Measurements from ENCODE around the gene DPYSL4. TPM values are rescaled to one million over a fixed set of nuclear protein-coding genes. Genes with fewer than 3 reads are reported as not detected.

Gene DPYSL4
- total RNA-seq, 2 donors from 2014 or later, result 0.27 to 0.44 TPM

- no peaks in the 10 kb centered on the region for H3K4me1 ChIP-seq
- H3K9ac ChIP-seq (ENCODE audit: low read depth in 2 of 2, low read length in 2 of 2), result no peak overlapping the region
- no peak for TF ChIP-seq CTCF (IDR thresholded peaks at IDR 0.05)
- H3K36me3 ChIP-seq, result no peaks in the 10 kb centered on the region
- H3K27me3 ChIP-seq, result no peaks in the 10 kb centered on the region
- H3K4me3 ChIP-seq, result no peak overlapping the region
- peak; percentile 66 for DNase-seq
- intact Hi-C loops (cut with DNase I), result no loop called here
- H3K27ac ChIP-seq, result no peak overlapping the region
- no peaks in the 10 kb centered on the region for H3K9me3 ChIP-seq
Measured at GRCh38 chr10:132248455-132249225, 61.9 kb downstream of the DPYSL4 start.

GRCh38 chr10:132249226-132249724, 62.5 kb downstream of the DPYSL4 start:
- Histone ChIP-seq H3K27me3 (no peaks in the 10 kb centered on the region), H3K9me3 (no peaks in the 10 kb centered on the region), H3K4me1 (no peaks in the 10 kb centered on the region), H3K4me3 (no peak overlapping the region), H3K27ac (no peak overlapping the region), H3K9ac (ENCODE audit: low read depth in 2 of 2, low read length in 2 of 2) (no peak overlapping the region), H3K36me3 (no peaks in the 10 kb centered on the region)
- DNase-seq, result no peak
- no peak for TF ChIP-seq CTCF (IDR thresholded peaks at IDR 0.05)
- intact Hi-C loops (cut with DNase I), result no loop called here

GRCh38 chr10:132249824-132250375, 63.2 kb downstream of the DPYSL4 start:
- DNase-seq, result no peak
- Histone ChIP-seq H3K9me3 (no peaks in the 10 kb centered on the region), H3K4me3 (no peak overlapping the region), H3K9ac (ENCODE audit: low read depth in 2 of 2, low read length in 2 of 2) (no peak overlapping the region), H3K27me3 (no peaks in the 10 kb centered on the region), H3K4me1 (no peaks in the 10 kb centered on the region), H3K27ac (no peak overlapping the region), H3K36me3 (no peaks in the 10 kb centered on the region)
- intact Hi-C loops (cut with DNase I), result no loop called here
- TF ChIP-seq CTCF (IDR thresholded peaks at IDR 0.05), result no peak

GRCh38 chr10:132250481-132251475, 64.0 kb downstream of the DPYSL4 start:
- H3K36me3 ChIP-seq, result no peaks in the 10 kb centered on the region
- no peaks in the 10 kb centered on the region for H3K27me3 ChIP-seq
- no peak overlapping the region for H3K4me3 ChIP-seq
- no peak overlapping the region for H3K9ac ChIP-seq (ENCODE audit: low read depth in 2 of 2, low read length in 2 of 2)
- H3K4me1 ChIP-seq, result no peaks in the 10 kb centered on the region
- no peak overlapping the region for H3K27ac ChIP-seq
- H3K9me3 ChIP-seq, result no peaks in the 10 kb centered on the region
- intact Hi-C loops (cut with DNase I), result no loop called here
- TF ChIP-seq CTCF (IDR thresholded peaks at IDR 0.05), result no peak
- DNase-seq, result no peak

GRCh38 chr10:132251928-132252327, 65.2 kb downstream of the DPYSL4 start:
- no peak overlapping the region for H3K27ac ChIP-seq
- intact Hi-C loops (cut with DNase I), result no loop called here
- no peak for DNase-seq
- H3K4me3 ChIP-seq, result no peak overlapping the region
- no peaks in the 10 kb centered on the region for H3K27me3 ChIP-seq
- H3K36me3 ChIP-seq, result no peaks in the 10 kb centered on the region
- H3K9ac ChIP-seq (ENCODE audit: low read depth in 2 of 2, low read length in 2 of 2), result no peak overlapping the region
- TF ChIP-seq CTCF (IDR thresholded peaks at IDR 0.05), result no peak
- H3K9me3 ChIP-seq, result no peaks in the 10 kb centered on the region
- H3K4me1 ChIP-seq, result no peaks in the 10 kb centered on the region

All from colonic mucosa (tissue), 4 donors.